Measurements from ENCODE around the gene REEP1.

REEP1 gene

DNA sequence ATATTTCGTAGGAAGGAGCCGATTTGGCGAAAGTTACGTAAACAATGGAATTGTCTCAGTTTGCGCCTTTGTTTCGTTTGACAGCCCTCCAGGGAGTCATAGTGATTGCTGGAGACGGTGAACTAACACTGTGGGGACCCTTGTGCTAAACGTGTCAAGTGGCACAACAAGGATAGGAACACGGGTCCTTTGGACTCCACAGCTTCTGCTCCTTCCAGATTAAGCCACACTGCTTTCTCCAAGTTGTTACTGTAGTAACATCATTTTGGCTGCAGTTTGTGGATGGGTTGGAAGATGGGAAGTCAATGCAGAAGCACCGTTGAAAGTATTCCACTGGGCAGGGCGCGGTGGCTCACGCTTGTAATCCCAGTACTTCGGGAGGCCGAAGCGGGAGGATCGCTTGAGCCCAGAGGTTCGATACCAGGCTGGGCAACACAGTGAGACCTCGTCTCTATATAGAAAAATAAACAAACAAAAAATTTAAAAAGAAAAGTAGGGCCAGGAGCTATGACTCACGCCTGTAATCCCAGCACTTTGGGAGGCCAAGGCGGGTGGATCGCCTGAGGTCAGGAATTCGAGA, 141.5 kb downstream of the REEP1 start:
- DNase-seq (ENCODE audit: low read depth), result no peak

DNA sequence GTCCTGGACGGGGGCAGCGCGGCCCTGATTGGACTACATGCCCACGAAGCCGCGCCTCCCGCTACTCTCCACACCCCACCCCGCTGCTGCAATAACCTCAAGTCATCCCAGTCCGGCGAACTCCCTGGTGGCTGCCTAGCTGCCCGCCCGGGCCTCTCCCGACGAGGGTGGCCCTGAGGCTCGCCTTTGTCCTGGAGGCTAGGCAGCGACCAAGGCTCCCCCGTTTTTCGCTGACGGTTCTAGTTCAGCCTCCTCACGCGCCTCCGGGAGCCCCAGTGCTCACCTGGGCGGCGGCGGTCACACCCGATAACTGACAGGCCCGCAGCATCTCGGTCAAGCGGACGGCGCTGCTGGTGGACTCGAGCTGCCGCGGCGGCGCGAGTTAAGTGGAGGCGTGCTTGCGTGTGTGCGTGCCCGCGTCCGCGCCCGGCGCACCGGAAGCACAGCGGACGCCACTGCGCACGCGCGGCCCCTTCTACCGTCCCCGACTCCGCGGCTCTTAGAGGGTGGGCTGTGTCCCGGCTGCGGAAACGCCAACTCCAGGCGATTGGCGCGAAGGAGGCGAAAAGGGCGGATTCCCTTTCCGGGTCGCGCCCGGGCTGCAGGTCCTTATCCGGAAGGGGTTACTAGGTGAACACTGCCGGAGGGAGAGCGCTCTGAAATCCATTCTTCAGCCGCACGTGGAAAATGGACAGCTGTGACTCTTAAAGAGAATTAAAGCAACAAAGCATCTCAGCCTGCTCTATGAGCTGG, 142.2 kb downstream of the REEP1 start, which contains the start of gene IMMT:
Gene IMMT, minus strand, starts transcription at position 408 of the 753 bp plus-strand sequence. Its CDS starts 80 bp downstream, at position 328.
- DNase-seq (ENCODE audit: low read depth), result peak; percentile 98

GRCh38 chr2:86194751-86195054, 142.7 kb downstream of the REEP1 start:
- DNase-seq (ENCODE audit: low read depth), result no peak

GRCh38 chr2:86193901-86194567, 143.4 kb downstream of the REEP1 start:
- no peak for DNase-seq (ENCODE audit: low read depth)

- DNase-seq (ENCODE audit: low read depth), result no peak
Measured at GRCh38 chr2:86189782-86190416, 147.5 kb downstream of the REEP1 start.

- no peak for DNase-seq (ENCODE audit: low read depth)
Measured at GRCh38 chr2:86186431-86186830, 151.0 kb downstream of the REEP1 start.

- no peak for DNase-seq (ENCODE audit: low read depth)
Measured at GRCh38 chr2:86185517-86186212, 151.8 kb downstream of the REEP1 start.

DNA sequence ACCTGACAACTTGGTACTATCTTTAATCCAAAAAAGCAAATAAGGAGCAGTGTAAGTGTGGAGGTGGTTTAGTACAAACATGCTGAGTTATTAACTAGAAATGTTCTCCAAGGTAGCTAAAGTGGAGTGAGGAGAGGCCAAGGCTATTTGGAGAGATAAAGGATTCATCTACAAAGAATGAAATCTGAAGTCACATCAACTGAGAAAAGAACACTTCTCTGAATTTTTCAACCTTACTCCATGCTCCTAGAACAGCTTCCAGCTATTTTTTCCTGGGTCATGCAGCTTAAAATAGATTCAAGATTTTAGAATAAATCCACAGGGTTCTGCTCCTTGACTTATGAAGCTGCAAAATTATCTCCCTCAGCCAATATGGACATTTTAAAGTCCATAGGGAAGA, 160.8 kb downstream of the REEP1 start:
- no peak for DNase-seq (ENCODE audit: low read depth)

- DNase-seq (ENCODE audit: low read depth), result no peak
Measured at GRCh38 chr2:86175828-86176227, 161.6 kb downstream of the REEP1 start.

GRCh38 chr2:86174445-86174844, 163.0 kb downstream of the REEP1 start:
- no peak for DNase-seq (ENCODE audit: low read depth)

- DNase-seq (ENCODE audit: low read depth), result no peak
Measured at GRCh38 chr2:86172610-86173009, 164.8 kb downstream of the REEP1 start.

GRCh38 chr2:86171295-86171694, 166.1 kb downstream of the REEP1 start:
- DNase-seq (ENCODE audit: low read depth), result no peak

DNA sequence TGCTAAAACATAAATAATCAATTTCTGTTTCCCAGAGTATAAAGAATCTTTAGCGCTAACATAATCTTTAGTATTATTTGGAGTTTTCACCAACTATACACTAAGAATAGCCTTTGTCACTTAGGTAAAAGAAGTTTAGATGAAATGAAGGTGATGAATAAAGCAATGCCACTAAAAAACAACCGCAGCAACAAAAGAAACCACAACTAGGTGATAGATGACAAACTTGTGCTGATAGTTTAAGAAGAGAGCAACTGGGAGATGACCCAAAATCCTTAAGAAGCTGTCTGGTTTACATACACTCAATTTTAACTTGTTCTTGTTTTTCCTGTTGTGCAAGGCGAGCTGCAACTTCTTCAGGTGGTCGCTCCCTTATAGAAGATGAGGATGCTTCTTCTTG, 167.0 kb downstream of the REEP1 start:
- DNase-seq (ENCODE audit: low read depth), result no peak
